GM23338 (cell line): Measurements from ENCODE around the gene NPC1. TPM values are rescaled to one million over a fixed set of nuclear protein-coding genes. Genes with fewer than 3 reads are reported as not detected.

Experiments
- ATAC-seq: fragments of 200-7000 bp; cut with Tn5 transposase; 3 replicates; pipeline ENCODE4 v1.9.1; 2020
- DNase-seq: peaks from one replicate; pipeline ENCODE4 v3.0.0-alpha.2; 2015; ENCODE audit warnings: low spot score
- H2AFZ ChIP-seq: fragments of 200-600 bp; sonication (generic); 2 replicates; pipeline ENCODE4 v1.8.0; 2016; ENCODE audit warnings: antibody characterized with exemption, mild to moderate bottlenecking, moderate library complexity
- H3F3A ChIP-seq: fragments of 200-600 bp; sonication (generic); replicated peaks from 2 replicates; pipeline ENCODE4 v1.8.0; 2017; ENCODE audit warnings: antibody characterized with exemption, mixed run types, low read depth
- H3K27ac ChIP-seq: fragments of 200-600 bp; sonication (generic); 2 replicates; pipeline ENCODE4 v1.6.1; 2016; ENCODE audit warnings: low read depth
- H3K27me3 ChIP-seq: fragments of 200-600 bp; sonication (generic); 2 replicates; pipeline ENCODE4 v1.8.0; 2016; ENCODE audit warnings: mild to moderate bottlenecking, mixed run types, moderate library complexity; ENCODE audit not compliant: insufficient read depth
- H3K36me3 ChIP-seq: fragments of 200-600 bp; sonication (generic); 2 replicates; pipeline ENCODE4 v1.8.0; 2016; ENCODE audit warnings: mild to moderate bottlenecking; ENCODE audit not compliant: insufficient read depth
- H3K4me1 ChIP-seq: fragments of 200-600 bp; sonication (generic); 2 replicates; pipeline ENCODE4 v1.8.0; 2016; ENCODE audit warnings: mild to moderate bottlenecking, moderate library complexity; ENCODE audit not compliant: insufficient read depth
- H3K4me2 ChIP-seq: fragments of 200-600 bp; sonication (generic); 2 replicates; pipeline ENCODE4 v1.7.1; 2017; ENCODE audit warnings: mixed run types
- H3K4me3 ChIP-seq: fragments of 200-600 bp; sonication (generic); 2 replicates; pipeline ENCODE4 v1.6.1; 2016; ENCODE audit warnings: mixed run types
- H3K79me2 ChIP-seq: fragments of 200-600 bp; sonication (generic); replicated peaks from 2 replicates; pipeline ENCODE4 v1.8.0; 2017; ENCODE audit warnings: mild to moderate bottlenecking; ENCODE audit not compliant: insufficient read depth
- H3K9me2 ChIP-seq: fragments of 200-600 bp; sonication (generic); 2 replicates; pipeline ENCODE4 v1.8.0; 2017; ENCODE audit not compliant: insufficient read depth
- H4K20me1 ChIP-seq: fragments of 200-600 bp; sonication (generic); replicated peaks from 2 replicates; pipeline ENCODE4 v1.8.0; 2017; ENCODE audit warnings: mild to moderate bottlenecking; ENCODE audit not compliant: insufficient read depth
- H3K27ac Mint-ChIP-seq: 2 replicates; pipeline ENCODE4 v1.8.0; 2020; ENCODE audit warnings: inconsistent platforms, mild to moderate bottlenecking, moderate library complexity, mixed read lengths
- H3K27me3 Mint-ChIP-seq: 3 replicates; pipeline ENCODE4 v1.8.0; 2022; ENCODE audit warnings: low read depth, mild to moderate bottlenecking, moderate library complexity, mixed read lengths, inconsistent platforms; ENCODE audit not compliant: insufficient read depth, poor library complexity
- H3K36me3 Mint-ChIP-seq: 3 replicates; pipeline ENCODE4 v1.8.0; 2021; ENCODE audit warnings: low read depth, mild to moderate bottlenecking, inconsistent platforms, moderate library complexity, mixed read lengths
- H3K4me1 Mint-ChIP-seq: 3 replicates; pipeline ENCODE4 v1.8.0; 2020; ENCODE audit warnings: mild to moderate bottlenecking, inconsistent platforms, mixed read lengths
- H3K4me3 Mint-ChIP-seq: 3 replicates; pipeline ENCODE4 v1.8.0; 2021; ENCODE audit warnings: moderate library complexity, mild to moderate bottlenecking, inconsistent platforms, mixed read lengths
- H3K9me3 Mint-ChIP-seq: 3 replicates; pipeline ENCODE4 v1.8.0; 2020; ENCODE audit warnings: moderate library complexity, mild to moderate bottlenecking, inconsistent platforms, mixed read lengths
- CREB1 ChIP-seq: fragments of 250-450 bp; sonication (Bioruptor Pico); IDR thresholded peaks from 2 replicates; pipeline ENCODE4 v1.5.0; 2020; ENCODE audit warnings: low read depth, mild to moderate bottlenecking, moderate library complexity
- CTCF ChIP-seq, 2 experiments: fragments of 200-600 bp in 1 of 2; sonication (generic) in 1 of 2; conservative IDR thresholded peaks; 2 replicates each; pipeline versions ENCODE4 v1.5.1 to v1.6.1; 2016 to 2017; ENCODE audit warnings: antibody characterized with exemption in 2 of 2, low read depth in 2 of 2, mild to moderate bottlenecking in 2 of 2, moderate library complexity in 1 of 2
- ETS1 ChIP-seq: IDR thresholded peaks from 2 replicates; pipeline ENCODE4 v1.6.1; 2016; ENCODE audit warnings: antibody characterized with exemption
- EZH2 ChIP-seq: fragments of 200-600 bp; sonication (generic); IDR thresholded peaks from one replicate; pipeline ENCODE4 v1.8.0; 2017; ENCODE audit warnings: antibody characterized with exemption, mild to moderate bottlenecking, low read depth; ENCODE audit not compliant: unreplicated experiment
- EZH2phosphoT487 ChIP-seq: fragments of 200-600 bp; sonication (generic); IDR thresholded peaks from one replicate; pipeline ENCODE4 v1.8.1; 2018; ENCODE audit warnings: antibody characterized with exemption; ENCODE audit not compliant: unreplicated experiment
- JUNB ChIP-seq: IDR thresholded peaks from one replicate; pipeline ENCODE4 v1.6.1; 2016; ENCODE audit warnings: antibody characterized with exemption; ENCODE audit not compliant: unreplicated experiment
- NANOG ChIP-seq: IDR thresholded peaks from 2 replicates; pipeline ENCODE4 v1.6.1; 2016; ENCODE audit warnings: antibody characterized with exemption, borderline replicate concordance
- POLR2AphosphoS5 ChIP-seq: IDR thresholded peaks from 2 replicates; pipeline ENCODE4 v1.6.1; 2016; ENCODE audit warnings: antibody characterized with exemption, low read depth
- REST ChIP-seq: IDR thresholded peaks from one replicate; pipeline ENCODE4 v1.6.1; 2018; ENCODE audit warnings: antibody characterized with exemption; ENCODE audit not compliant: unreplicated experiment
- STAT1 ChIP-seq: IDR thresholded peaks from one replicate; pipeline ENCODE4 v1.6.1; 2016; ENCODE audit warnings: antibody characterized with exemption; ENCODE audit not compliant: unreplicated experiment
- ZNF114 ChIP-seq: fragments of 250-450 bp; sonication (Bioruptor Pico); IDR thresholded peaks from 2 replicates; pipeline ENCODE4 v1.5.0; 2020; ENCODE audit warnings: mild to moderate bottlenecking, moderate library complexity
- ZNF331 ChIP-seq: fragments of 250-450 bp; sonication (Bioruptor Pico); IDR thresholded peaks from 2 replicates; pipeline ENCODE4 v1.5.0; 2020; ENCODE audit warnings: low read depth, mild to moderate bottlenecking, moderate library complexity
- ZNF462 ChIP-seq: fragments of 250-450 bp; sonication (Bioruptor Pico); IDR thresholded peaks from 2 replicates; pipeline ENCODE4 v1.5.0; 2020; ENCODE audit warnings: mild to moderate bottlenecking, moderate library complexity
- polyA plus RNA-seq: library from polyadenylated mRNA; unstranded; fragments of >200 nt; fragmentation: Nextera tagmentation; extraction: Ambion mirVana; gene quantifications from 2 replicates; pipeline ENCODE4 v1.2.1, GENCODE V29; 2016
- total RNA-seq: library from RNA; depleted of rRNA; stranded (reverse); fragments of >200 nt; shearing (Covaris generic); gene quantifications from 2 replicates; pipeline ENCODE4 v1.2.3, GENCODE V29; 2014

The NPC1 gene
- total and polyA plus RNA-seq, 2 experiments from 2014 or later, result 18.4 to 45.1 TPM

- Histone ChIP-seq H3K4me2 (no peak overlapping the region), H3K9me2 (no peaks in the 10 kb centered on the region), H3K27ac (no peak overlapping the region), H3K79me2 (no peaks in the 10 kb centered on the region), H4K20me1 (no peaks in the 10 kb centered on the region), H3K4me3 (no peak overlapping the region), H2AFZ (no peak overlapping the region), H3K27me3 (peaks cover 10% of the 10 kb centered on the region), H3K4me1 (peaks cover 8% of the 10 kb centered on the region), H3K36me3 (no peaks in the 10 kb centered on the region), H3F3A (0 out of 2 replicates have a peak, but pooled peaks cover 5% of the 10 kb centered on the region)
- Mint-ChIP-seq H3K4me3 (no peak overlapping the region), H3K27me3 (peaks cover 11% of the 10 kb centered on the region), H3K36me3 (no peaks in the 10 kb centered on the region), H3K4me1 (peaks cover 8% of the 10 kb centered on the region; the same call in 2 of the 3 replicates), H3K9me3 (no peaks in the 10 kb centered on the region), H3K27ac (no peak overlapping the region)
- ATAC-seq, result no peak
- TF ChIP-seq EZH2phosphoT487 (no peak), ZNF462 (CRISPR knock-in tag) (no peak), POLR2AphosphoS5 (no peak), EZH2 (no peak), ZNF114 (CRISPR knock-in tag) (no peak), ZNF331 (CRISPR knock-in tag) (no peak), NANOG (no peak), CTCF (conservative IDR thresholded peaks at IDR 0.05; ENCODE audit: low read depth in 2 of 2) (no peak), REST (no peak), JUNB (no peak), STAT1 (no peak), CREB1 (CRISPR knock-in tag) (no peak), ETS1 (no peak)
- no peak for DNase-seq
Measured at GRCh38 chr18:23614891-23615290, 28.6 kb upstream of the NPC1 start.
